Parathyroid adenoma (tissue), 2 donors: ENCODE measurements around the gene ADGRA1.

ENCODE experiments used
- H2AFZ ChIP-seq: fragments of 300-600 bp; sonication (generic); one replicate; pipeline ENCODE4 v1.7.0; 2017; ENCODE audit warnings: antibody characterized with exemption, mild to moderate bottlenecking
- H3K27ac ChIP-seq: fragments of 300-600 bp; sonication (generic); one replicate; pipeline ENCODE4 v1.7.0; 2017
- H3K27me3 ChIP-seq: fragments of 300-600 bp; sonication (generic); one replicate; pipeline ENCODE4 v1.7.0; 2017; ENCODE audit warnings: low read length; ENCODE audit not compliant: control insufficient read depth, insufficient read depth
- H3K36me3 ChIP-seq: fragments of 300-600 bp; sonication (generic); one replicate; pipeline ENCODE4 v1.7.0; 2017; ENCODE audit warnings: low read length; ENCODE audit not compliant: control insufficient read depth, insufficient read depth
- H3K4me1 ChIP-seq: fragments of 300-600 bp; sonication (generic); one replicate; pipeline ENCODE4 v1.7.0; 2017; ENCODE audit warnings: control low read depth
- H3K4me2 ChIP-seq: fragments of 300-600 bp; sonication (generic); one replicate; pipeline ENCODE4 v1.7.0; 2017; ENCODE audit warnings: low read length
- H3K4me3 ChIP-seq: fragments of 300-600 bp; sonication (generic); one replicate; pipeline ENCODE4 v1.7.0; 2017; ENCODE audit warnings: low read depth, low read length
- H3K79me2 ChIP-seq: fragments of 300-600 bp; sonication (generic); one replicate; pipeline ENCODE4 v1.7.0; 2017; ENCODE audit warnings: control low read depth
- H3K9ac ChIP-seq: fragments of 300-600 bp; sonication (generic); one replicate; pipeline ENCODE4 v1.7.0; 2017; ENCODE audit warnings: mild to moderate bottlenecking
- H3K9me3 ChIP-seq: fragments of 300-600 bp; sonication (generic); one replicate; pipeline ENCODE4 v1.7.0; 2017; ENCODE audit warnings: low read length; ENCODE audit not compliant: control insufficient read depth
- TF ChIP-seq, protein P1 (sequence below): fragments of 300-600 bp; sonication (generic); IDR thresholded peaks from one replicate; pipeline ENCODE4 v1.7.0; 2017; ENCODE audit warnings: antibody characterized with exemption, mild to moderate bottlenecking
- donor health status: primary hyperparathyroidism.

Gene ADGRA1

DNA sequence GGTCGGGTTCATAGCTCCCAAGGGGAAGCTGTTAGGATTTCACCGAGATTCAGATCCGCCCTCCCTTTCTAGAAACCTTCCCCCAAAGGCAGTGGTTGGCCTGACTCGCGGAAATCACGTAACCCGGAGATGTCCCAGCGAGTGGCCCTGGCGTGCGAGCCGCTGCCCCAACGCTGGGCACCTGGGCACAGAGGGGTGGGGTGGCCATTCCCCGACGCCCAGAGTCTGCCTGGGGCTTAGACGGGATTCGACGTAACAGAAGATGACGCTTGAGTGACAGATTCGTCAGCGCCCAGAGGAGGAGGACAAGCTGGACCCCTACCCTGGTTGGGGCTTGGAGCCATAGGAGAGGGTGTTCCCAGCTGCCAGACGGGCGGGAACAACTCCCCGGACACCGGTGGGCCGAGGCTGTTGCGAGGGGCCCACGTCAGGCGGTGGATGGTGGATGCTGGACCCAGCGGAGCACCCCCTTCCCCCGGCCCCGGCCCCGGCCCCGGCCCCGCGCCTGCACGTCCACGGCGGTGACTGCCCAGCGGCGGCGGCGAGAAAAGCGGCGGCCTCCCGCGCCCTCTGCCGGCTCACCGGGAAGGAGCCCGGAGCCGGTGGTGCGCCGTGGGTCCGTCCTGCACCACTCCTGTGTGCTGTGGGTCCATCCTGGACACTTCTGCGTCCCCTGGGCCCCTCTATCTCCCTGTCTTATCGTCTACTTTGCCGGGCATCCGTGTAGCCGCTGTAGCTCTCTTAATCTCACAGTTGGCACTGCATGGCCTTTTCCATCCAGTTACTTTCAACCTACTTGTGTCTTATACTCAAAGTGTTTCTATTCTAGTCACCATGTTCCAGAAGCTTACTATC lies 36.9 kb downstream of the ADGRA1 start:
- H3K4me2 ChIP-seq, result no peak overlapping the region
- no peak overlapping the region for H3K9ac ChIP-seq
- no peak overlapping the region for H3K27ac ChIP-seq
- H3K79me2 ChIP-seq, result no peaks in the 10 kb centered on the region
- H3K9me3 ChIP-seq, result no peaks in the 10 kb centered on the region
- peak overlapping the region; percentile 11 for H2AFZ ChIP-seq
- H3K36me3 ChIP-seq, result no peaks in the 10 kb centered on the region
- H3K4me3 ChIP-seq, result no peak overlapping the region
- peaks cover 5% of the 10 kb centered on the region for H3K27me3 ChIP-seq
- TF ChIP-seq, protein P1, sequence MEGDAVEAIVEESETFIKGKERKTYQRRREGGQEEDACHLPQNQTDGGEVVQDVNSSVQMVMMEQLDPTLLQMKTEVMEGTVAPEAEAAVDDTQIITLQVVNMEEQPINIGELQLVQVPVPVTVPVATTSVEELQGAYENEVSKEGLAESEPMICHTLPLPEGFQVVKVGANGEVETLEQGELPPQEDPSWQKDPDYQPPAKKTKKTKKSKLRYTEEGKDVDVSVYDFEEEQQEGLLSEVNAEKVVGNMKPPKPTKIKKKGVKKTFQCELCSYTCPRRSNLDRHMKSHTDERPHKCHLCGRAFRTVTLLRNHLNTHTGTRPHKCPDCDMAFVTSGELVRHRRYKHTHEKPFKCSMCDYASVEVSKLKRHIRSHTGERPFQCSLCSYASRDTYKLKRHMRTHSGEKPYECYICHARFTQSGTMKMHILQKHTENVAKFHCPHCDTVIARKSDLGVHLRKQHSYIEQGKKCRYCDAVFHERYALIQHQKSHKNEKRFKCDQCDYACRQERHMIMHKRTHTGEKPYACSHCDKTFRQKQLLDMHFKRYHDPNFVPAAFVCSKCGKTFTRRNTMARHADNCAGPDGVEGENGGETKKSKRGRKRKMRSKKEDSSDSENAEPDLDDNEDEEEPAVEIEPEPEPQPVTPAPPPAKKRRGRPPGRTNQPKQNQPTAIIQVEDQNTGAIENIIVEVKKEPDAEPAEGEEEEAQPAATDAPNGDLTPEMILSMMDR, result peak; percentile 66
- H3K4me1 ChIP-seq, result no peaks in the 10 kb centered on the region

DNA sequence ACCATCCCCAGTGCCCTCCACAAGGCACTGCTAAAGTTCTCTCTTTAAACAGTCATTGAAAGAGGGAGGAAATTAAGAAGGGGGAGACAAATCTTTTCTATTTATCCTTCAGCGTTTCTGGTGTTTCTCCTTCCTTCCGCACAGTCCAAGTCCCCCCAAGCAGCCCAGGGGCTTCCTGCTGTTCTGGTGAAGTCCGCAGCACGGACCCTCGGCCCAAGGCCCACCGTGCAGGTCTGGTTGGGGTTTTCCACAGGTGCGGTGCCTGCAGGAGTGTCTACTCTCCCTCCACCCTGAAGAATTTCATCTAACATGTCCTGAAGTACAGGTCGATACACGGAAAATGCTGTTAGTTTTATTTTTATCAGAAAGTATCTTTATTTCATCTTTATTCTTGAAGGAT lies 38.2 kb downstream of the ADGRA1 start:
- H3K4me3 ChIP-seq, result no peak overlapping the region
- H3K9ac ChIP-seq, result no peak overlapping the region
- no peaks in the 10 kb centered on the region for H3K79me2 ChIP-seq
- H3K4me2 ChIP-seq, result no peak overlapping the region
- no peaks in the 10 kb centered on the region for H3K9me3 ChIP-seq
- H3K27ac ChIP-seq, result no peak overlapping the region
- no peak overlapping the region for H2AFZ ChIP-seq
- H3K36me3 ChIP-seq, result no peaks in the 10 kb centered on the region
- TF ChIP-seq, protein P1, result no peak
- H3K27me3 ChIP-seq, result peaks cover 5% of the 10 kb centered on the region
- H3K4me1 ChIP-seq, result no peaks in the 10 kb centered on the region

DNA sequence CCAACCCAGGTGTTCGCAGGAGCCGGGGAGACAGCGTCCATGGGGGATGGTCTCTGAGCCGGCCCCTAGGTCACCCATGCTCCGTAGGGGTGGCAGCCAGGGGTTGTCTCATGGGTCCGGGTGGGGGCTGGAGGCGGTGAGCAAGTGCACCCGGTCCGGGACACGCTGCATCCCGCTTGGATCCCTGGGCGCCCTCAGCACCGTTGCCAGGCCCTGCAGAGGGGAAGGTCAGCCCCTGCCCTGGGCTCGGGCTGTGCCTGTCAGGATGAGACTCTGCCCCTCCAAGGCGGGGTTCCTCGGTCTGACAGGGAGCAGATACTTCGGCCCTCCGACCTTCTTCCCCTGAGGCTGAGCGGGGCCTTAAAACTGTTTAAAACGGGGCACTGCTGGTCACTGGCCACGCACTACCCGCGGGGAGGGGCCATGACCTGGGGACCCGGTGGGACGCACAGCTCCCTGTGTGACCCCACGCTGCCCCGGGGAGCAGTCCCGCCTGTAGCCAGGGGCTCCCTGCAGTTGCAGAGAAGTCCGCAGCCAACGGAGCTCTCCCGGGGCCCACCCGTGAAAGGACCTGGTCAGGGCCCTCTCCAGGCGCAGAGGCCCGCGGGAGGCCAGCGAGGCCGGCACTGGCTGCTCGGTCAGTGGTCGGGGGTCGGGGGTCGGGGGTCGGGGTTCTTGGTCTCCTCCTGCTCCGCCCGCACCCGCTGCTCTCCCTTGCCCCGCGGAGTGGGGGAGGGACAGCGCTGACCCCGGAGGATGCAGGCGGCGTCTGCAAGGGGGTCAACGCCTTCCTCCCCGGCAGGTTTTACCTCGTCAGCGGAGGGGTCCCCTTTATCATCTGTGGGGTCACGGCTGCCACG lies 38.9 kb downstream of the ADGRA1 start:
- TF ChIP-seq, protein P1, result no peak
- Histone ChIP-seq H3K4me2 (no peak overlapping the region), H3K27me3 (peaks cover 5% of the 10 kb centered on the region), H3K4me3 (no peak overlapping the region), H3K36me3 (no peaks in the 10 kb centered on the region), H3K79me2 (no peaks in the 10 kb centered on the region), H3K4me1 (no peaks in the 10 kb centered on the region), H3K9me3 (no peaks in the 10 kb centered on the region), H3K9ac (no peak overlapping the region), H2AFZ (no peak overlapping the region), H3K27ac (no peak overlapping the region)

DNA sequence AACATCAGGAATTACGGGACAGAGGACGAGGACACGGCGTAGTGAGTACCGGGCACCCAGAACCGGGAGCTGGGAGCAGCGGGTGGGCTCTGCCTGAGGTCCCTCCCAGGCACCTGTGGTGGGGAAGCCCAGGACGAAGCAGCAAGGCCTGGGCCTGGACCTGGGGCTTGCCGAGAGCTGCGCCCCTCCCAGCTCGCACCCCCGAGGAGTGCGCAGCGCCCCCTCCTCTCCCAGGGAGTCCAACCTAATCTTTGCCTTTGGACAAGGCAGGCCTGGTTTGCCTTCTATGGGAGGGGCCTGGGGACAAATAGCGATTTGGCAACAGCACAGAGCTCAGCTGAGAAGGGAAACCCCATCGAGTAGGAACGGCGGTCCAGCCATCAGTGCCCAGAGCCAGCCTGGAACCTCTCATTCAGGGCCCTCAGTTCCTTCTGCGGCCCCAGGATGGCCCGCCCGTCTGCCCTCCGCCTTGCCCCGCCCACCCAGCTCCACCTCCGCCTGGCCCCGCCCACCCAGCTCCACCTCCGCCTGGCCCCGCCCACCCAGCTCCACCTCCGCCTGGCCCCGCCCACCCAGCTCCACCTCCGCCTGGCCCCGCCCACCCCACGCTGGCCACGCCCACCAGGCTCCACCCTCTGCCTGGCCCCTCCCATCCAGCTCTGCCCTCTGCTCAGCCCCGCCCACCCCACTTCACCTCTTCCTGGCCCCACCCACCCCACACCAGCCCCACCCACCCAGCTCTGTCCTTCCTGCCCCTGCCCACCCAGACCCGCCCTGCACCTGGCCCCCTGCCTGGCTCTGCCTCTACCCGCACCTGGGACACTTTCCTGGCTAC lies 39.8 kb downstream of the ADGRA1 start:
- Histone ChIP-seq H3K27me3 (peaks cover 5% of the 10 kb centered on the region), H3K4me2 (no peak overlapping the region), H3K4me1 (no peaks in the 10 kb centered on the region), H2AFZ (no peak overlapping the region), H3K4me3 (no peak overlapping the region), H3K9me3 (no peaks in the 10 kb centered on the region), H3K36me3 (no peaks in the 10 kb centered on the region), H3K9ac (no peak overlapping the region), H3K79me2 (no peaks in the 10 kb centered on the region), H3K27ac (no peak overlapping the region)
- TF ChIP-seq, protein P1, result no peak
